DOHH2 (cell line): ENCODE measurements around the gene GPR107.
A peak's percentile ranks its signal among the peaks of the same experiment; 100 is the strongest.

ENCODE experiments used
- H3F3A ChIP-seq: fragments of 200-600 bp; sonication (generic), shearing (Covaris generic); 2 replicates; pipeline ENCODE4 v1.6.0; 2016; ENCODE audit warnings: antibody characterized with exemption, mild to moderate bottlenecking; ENCODE audit not compliant: control insufficient read depth, insufficient read depth
- H3K27ac ChIP-seq: fragments of 200-600 bp; sonication (generic); 2 replicates; pipeline ENCODE4 v1.5.1; 2014; ENCODE audit warnings: low read depth, mild to moderate bottlenecking, low read length, moderate library complexity
- H3K27me3 ChIP-seq: fragments of 200-600 bp; sonication (generic); 2 replicates; pipeline ENCODE4 v1.6.1; 2014; ENCODE audit warnings: mild to moderate bottlenecking, low read length, mixed read lengths; ENCODE audit not compliant: control insufficient read depth
- H3K36me3 ChIP-seq: fragments of 200-600 bp; sonication (generic); 2 replicates; pipeline ENCODE4 v1.6.1; 2014; ENCODE audit warnings: mild to moderate bottlenecking, low read length, moderate library complexity, mixed read lengths; ENCODE audit not compliant: control insufficient read depth
- H3K4me1 ChIP-seq: fragments of 200-600 bp; sonication (generic); 2 replicates; pipeline ENCODE4 v1.6.1; 2014; ENCODE audit warnings: mild to moderate bottlenecking, low read length, mixed read lengths; ENCODE audit not compliant: control insufficient read depth
- H3K4me2 ChIP-seq: fragments of 200-600 bp; sonication (generic); 2 replicates; pipeline ENCODE4 v1.6.0; 2014; ENCODE audit warnings: mild to moderate bottlenecking, low read length, moderate library complexity
- H3K4me3 ChIP-seq: fragments of 200-600 bp; sonication (generic); 2 replicates; pipeline ENCODE4 v1.5.1; 2014; ENCODE audit warnings: mild to moderate bottlenecking, low read length, mixed read lengths
- H3K79me2 ChIP-seq: fragments of 200-600 bp; sonication (generic); 2 replicates; pipeline ENCODE4 v1.6.1; 2014; ENCODE audit warnings: mild to moderate bottlenecking, low read length, mixed read lengths; ENCODE audit not compliant: control insufficient read depth
- H3K9me2 ChIP-seq: fragments of 200-600 bp; sonication (generic); replicated peaks from 2 replicates; pipeline ENCODE4 v1.6.1; 2014; ENCODE audit warnings: mild to moderate bottlenecking, low read length, mixed read lengths; ENCODE audit not compliant: control insufficient read depth
- H3K9me3 ChIP-seq: fragments of 200-600 bp; sonication (generic); 2 replicates; pipeline ENCODE4 v1.6.1; 2014; ENCODE audit warnings: antibody characterized with exemption, low read length, mixed read lengths; ENCODE audit not compliant: control insufficient read depth, insufficient read depth
- H4K20me1 ChIP-seq: fragments of 200-600 bp; sonication (generic); 2 replicates; pipeline ENCODE4 v1.6.0; 2014; ENCODE audit warnings: low read depth, mild to moderate bottlenecking, antibody characterized with exemption, low read length, moderate library complexity; ENCODE audit not compliant: control insufficient read depth, insufficient read depth
- EZH2phosphoT487 ChIP-seq: fragments of 200-600 bp; sonication (generic); IDR thresholded peaks from 2 replicates; pipeline ENCODE4 v1.6.1; 2017; ENCODE audit warnings: borderline replicate concordance, mild to moderate bottlenecking, antibody characterized with exemption, low read length, moderate library complexity, mixed read lengths
- TF ChIP-seq, protein P1 (sequence below): fragments of 200-600 bp; sonication (generic); IDR thresholded peaks from one replicate; pipeline ENCODE4 v1.5.1; 2014; ENCODE audit warnings: antibody characterized with exemption, mild to moderate bottlenecking, low read depth, low read length; ENCODE audit not compliant: poor library complexity, severe bottlenecking

GPR107 gene

DNA sequence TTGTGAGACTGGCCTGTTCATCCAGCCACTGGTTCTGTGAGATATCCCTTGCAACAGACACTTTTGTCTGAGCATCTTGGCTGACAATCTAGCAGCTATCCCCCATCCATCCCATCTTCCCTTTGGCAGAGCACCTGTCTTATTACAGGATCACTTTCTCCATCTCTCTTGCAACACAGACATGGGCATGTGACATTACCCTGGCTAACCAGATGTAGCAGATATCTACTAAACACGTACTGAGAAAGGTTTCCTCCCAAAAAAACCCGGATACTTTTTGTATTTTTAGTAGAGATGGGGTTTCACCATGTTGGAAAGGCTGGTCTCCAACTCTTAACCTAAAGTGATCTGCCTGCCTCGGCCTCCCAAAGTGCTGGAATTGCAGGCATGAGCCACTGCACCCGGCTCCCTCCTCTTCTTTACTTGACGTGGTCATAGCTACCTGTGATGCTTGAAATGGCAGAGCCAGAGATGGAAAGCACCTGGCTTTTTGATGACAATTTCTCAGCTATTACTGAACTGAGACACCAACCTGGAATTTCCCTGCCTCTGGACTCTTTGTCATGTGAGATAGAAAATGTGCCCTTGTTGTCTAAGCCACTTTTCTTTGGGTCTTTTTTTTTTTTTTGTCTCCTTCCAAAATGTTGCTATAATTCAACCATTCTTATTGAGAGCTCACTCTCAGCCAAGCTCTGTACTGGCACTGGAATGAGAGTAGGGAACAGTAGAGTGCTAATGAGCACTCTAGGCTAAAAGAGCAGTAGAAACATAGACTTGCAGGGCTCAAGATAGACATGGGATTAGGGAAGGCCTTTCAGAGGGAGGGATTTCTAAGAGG lies 43.3 kb upstream of the GPR107 start:
- Histone ChIP-seq H3F3A (peaks cover 25% of the 10 kb centered on the region), H3K27ac (peak overlapping the region; percentile 41), H3K36me3 (peaks cover 32% of the 10 kb centered on the region), H3K9me3 (no peaks in the 10 kb centered on the region), H4K20me1 (peaks cover 44% of the 10 kb centered on the region), H3K79me2 (peaks cover 99% of the 10 kb centered on the region), H3K9me2 (no peaks in the 10 kb centered on the region), H3K4me3 (no peak overlapping the region), H3K27me3 (no peaks in the 10 kb centered on the region), H3K4me2 (peak overlapping the region; percentile 29), H3K4me1 (peaks cover 91% of the 10 kb centered on the region)
- no peak for TF ChIP-seq EZH2phosphoT487
- TF ChIP-seq, protein P1, sequence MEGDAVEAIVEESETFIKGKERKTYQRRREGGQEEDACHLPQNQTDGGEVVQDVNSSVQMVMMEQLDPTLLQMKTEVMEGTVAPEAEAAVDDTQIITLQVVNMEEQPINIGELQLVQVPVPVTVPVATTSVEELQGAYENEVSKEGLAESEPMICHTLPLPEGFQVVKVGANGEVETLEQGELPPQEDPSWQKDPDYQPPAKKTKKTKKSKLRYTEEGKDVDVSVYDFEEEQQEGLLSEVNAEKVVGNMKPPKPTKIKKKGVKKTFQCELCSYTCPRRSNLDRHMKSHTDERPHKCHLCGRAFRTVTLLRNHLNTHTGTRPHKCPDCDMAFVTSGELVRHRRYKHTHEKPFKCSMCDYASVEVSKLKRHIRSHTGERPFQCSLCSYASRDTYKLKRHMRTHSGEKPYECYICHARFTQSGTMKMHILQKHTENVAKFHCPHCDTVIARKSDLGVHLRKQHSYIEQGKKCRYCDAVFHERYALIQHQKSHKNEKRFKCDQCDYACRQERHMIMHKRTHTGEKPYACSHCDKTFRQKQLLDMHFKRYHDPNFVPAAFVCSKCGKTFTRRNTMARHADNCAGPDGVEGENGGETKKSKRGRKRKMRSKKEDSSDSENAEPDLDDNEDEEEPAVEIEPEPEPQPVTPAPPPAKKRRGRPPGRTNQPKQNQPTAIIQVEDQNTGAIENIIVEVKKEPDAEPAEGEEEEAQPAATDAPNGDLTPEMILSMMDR: no peak

DNA sequence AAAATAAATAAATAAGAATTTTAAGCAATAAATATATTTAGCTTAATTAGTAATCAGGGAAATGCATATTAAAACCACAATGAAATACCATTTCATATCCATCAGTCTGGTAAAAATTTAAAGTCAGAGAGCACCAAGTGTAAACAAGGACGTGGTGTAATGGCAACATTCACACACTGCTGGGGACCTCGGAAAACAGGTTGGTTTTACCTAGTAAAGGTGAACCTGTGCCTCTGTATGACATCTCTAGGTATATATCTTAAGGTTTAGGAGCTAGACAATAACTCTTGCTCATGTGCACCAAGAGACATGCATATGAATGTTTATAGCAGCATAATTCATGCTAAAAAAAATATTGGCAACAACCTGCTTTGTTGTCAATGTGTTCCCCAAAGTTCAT lies 40.4 kb upstream of the GPR107 start:
- Histone ChIP-seq H4K20me1 (peaks cover 38% of the 10 kb centered on the region), H3K4me2 (no peak overlapping the region), H3K79me2 (peaks cover 99% of the 10 kb centered on the region), H3K4me3 (no peak overlapping the region), H3K4me1 (peaks cover 87% of the 10 kb centered on the region), H3F3A (peaks cover 18% of the 10 kb centered on the region), H3K27me3 (no peaks in the 10 kb centered on the region), H3K36me3 (peaks cover 35% of the 10 kb centered on the region), H3K9me3 (no peaks in the 10 kb centered on the region), H3K27ac (no peak overlapping the region), H3K9me2 (no peaks in the 10 kb centered on the region)
- TF ChIP-seq, protein P1: no peak
- TF ChIP-seq EZH2phosphoT487: no peak

DNA sequence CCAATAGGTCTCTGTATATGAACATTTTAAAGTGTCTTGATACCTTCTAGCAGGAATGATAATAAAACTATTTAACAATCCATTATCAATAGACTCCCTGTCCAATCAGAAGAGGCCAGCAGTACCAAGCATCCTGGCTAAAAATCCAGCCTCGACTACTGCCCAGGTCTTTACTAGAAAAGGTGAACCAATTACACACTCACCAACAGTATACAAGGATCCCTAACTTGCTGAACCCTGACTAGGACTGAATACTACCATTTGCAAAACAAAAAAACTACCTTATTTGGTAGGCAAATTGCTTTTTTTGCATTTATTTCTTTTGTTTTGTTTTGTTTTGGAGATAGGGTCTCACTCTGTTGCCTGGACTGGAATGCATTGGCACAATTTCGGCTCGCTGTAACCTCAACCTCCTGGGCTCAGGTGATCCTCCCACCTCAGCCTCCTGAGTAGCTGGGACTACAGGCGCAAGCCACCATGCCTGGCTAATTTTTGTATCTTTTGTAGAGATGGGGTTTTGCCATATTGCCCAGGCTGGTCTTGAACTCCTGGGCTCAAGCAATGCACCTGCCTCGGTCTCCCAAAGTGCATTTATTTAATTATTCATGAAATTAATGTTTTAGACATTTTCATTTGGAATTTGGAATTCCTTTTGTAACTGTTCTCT lies 38.2 kb upstream of the GPR107 start:
- TF ChIP-seq, protein P1: no peak
- TF ChIP-seq EZH2phosphoT487: no peak
- peaks cover 99% of the 10 kb centered on the region for H3K79me2 ChIP-seq
- peaks cover 14% of the 10 kb centered on the region for H3F3A ChIP-seq
- no peaks in the 10 kb centered on the region for H3K9me2 ChIP-seq
- H3K36me3 ChIP-seq: peaks cover 42% of the 10 kb centered on the region
- H3K9me3 ChIP-seq: no peaks in the 10 kb centered on the region
- H3K27me3 ChIP-seq: no peaks in the 10 kb centered on the region
- no peak overlapping the region for H3K4me3 ChIP-seq
- no peak overlapping the region for H3K4me2 ChIP-seq
- H3K4me1 ChIP-seq: peaks cover 87% of the 10 kb centered on the region
- H4K20me1 ChIP-seq: peaks cover 29% of the 10 kb centered on the region
- no peak overlapping the region for H3K27ac ChIP-seq
